HEK293 (cell line): ENCODE data around the gene RALGAPA1.

ENCODE experiments used
- GLIS2 ChIP-seq: fragments of 450-650 bp; formaldehyde crosslinking; IDR thresholded peaks from 2 replicates; pipeline ENCODE4 v1.5.1; 2016; ENCODE audit warnings: missing biosample characterization, missing genetic modification characterization
- YY1 ChIP-seq: fragments of 450-650 bp; formaldehyde crosslinking; IDR thresholded peaks from 2 replicates; pipeline ENCODE4 v1.5.1; 2018; ENCODE audit warnings: missing biosample characterization, missing genetic modification characterization
- ZNF184 ChIP-seq: fragments of 450-650 bp; IDR thresholded peaks from 2 replicates; pipeline ENCODE4 v1.5.1; 2018; ENCODE audit warnings: missing biosample characterization, mild to moderate bottlenecking, missing genetic modification characterization
- ZNF311 ChIP-seq: fragments of 450-650 bp; formaldehyde crosslinking; IDR thresholded peaks from 2 replicates; pipeline ENCODE4 v1.5.1; 2017; ENCODE audit warnings: missing biosample characterization, missing genetic modification characterization, borderline replicate concordance
- ZNF558 ChIP-seq: fragments of 450-650 bp; formaldehyde crosslinking; IDR thresholded peaks from 2 replicates; pipeline ENCODE4 v1.5.1; 2016; ENCODE audit warnings: missing biosample characterization, missing genetic modification characterization
- ZNF571 ChIP-seq: fragments of 450-650 bp; formaldehyde crosslinking; IDR thresholded peaks from 2 replicates; pipeline ENCODE4 v1.5.0; 2017; ENCODE audit warnings: missing biosample characterization, missing genetic modification characterization
- ZNF629 ChIP-seq: fragments of 450-650 bp; formaldehyde crosslinking; IDR thresholded peaks from 2 replicates; pipeline ENCODE4 v1.5.1; 2017; ENCODE audit warnings: missing biosample characterization, missing genetic modification characterization
- TF ChIP-seq, protein P1 (sequence below): fragments of 450-650 bp; formaldehyde crosslinking; IDR thresholded peaks from 2 replicates; pipeline ENCODE4 v1.5.1; 2016; ENCODE audit warnings: missing biosample characterization, missing genetic modification characterization
- TF ChIP-seq, protein P2 (sequence below): fragments of 450-650 bp; formaldehyde crosslinking; IDR thresholded peaks from 2 replicates; pipeline ENCODE4 v1.5.1; 2016; ENCODE audit warnings: missing biosample characterization, missing genetic modification characterization
- TF ChIP-seq, protein P3 (sequence below): fragments of 450-650 bp; formaldehyde crosslinking; IDR thresholded peaks from 2 replicates; pipeline ENCODE4 v1.5.1; 2016; ENCODE audit warnings: missing biosample characterization, missing genetic modification characterization
- TF ChIP-seq, protein P4 (sequence below): fragments of 450-650 bp; formaldehyde crosslinking; IDR thresholded peaks from 2 replicates; pipeline ENCODE4 v1.5.1; 2016; ENCODE audit warnings: missing biosample characterization, missing genetic modification characterization
- TF ChIP-seq, protein P5 (sequence below): fragments of 450-650 bp; formaldehyde crosslinking; IDR thresholded peaks from 2 replicates; pipeline ENCODE4 v1.5.1; 2016; ENCODE audit warnings: missing biosample characterization, missing genetic modification characterization
- TF ChIP-seq, protein P6 (sequence below): fragments of 450-650 bp; formaldehyde crosslinking; IDR thresholded peaks from 2 replicates; pipeline ENCODE4 v1.5.1; 2016; ENCODE audit warnings: missing biosample characterization, missing genetic modification characterization

DNA sequence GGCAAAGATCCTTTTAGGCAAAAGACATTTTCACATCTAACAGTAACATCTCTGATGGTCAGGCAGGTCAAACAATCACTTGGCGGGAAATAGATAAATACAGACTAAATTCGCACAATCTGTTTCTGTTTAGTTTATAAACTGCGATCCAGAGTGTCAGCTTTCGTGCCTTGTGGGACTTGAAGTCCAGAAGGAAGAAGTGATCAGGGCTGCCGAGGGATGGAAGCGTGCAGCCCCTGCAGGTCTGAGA lies 16.8 kb upstream of the RALGAPA1 start:
- TF ChIP-seq, protein P1, sequence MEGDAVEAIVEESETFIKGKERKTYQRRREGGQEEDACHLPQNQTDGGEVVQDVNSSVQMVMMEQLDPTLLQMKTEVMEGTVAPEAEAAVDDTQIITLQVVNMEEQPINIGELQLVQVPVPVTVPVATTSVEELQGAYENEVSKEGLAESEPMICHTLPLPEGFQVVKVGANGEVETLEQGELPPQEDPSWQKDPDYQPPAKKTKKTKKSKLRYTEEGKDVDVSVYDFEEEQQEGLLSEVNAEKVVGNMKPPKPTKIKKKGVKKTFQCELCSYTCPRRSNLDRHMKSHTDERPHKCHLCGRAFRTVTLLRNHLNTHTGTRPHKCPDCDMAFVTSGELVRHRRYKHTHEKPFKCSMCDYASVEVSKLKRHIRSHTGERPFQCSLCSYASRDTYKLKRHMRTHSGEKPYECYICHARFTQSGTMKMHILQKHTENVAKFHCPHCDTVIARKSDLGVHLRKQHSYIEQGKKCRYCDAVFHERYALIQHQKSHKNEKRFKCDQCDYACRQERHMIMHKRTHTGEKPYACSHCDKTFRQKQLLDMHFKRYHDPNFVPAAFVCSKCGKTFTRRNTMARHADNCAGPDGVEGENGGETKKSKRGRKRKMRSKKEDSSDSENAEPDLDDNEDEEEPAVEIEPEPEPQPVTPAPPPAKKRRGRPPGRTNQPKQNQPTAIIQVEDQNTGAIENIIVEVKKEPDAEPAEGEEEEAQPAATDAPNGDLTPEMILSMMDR (tag by site-specific recombination): no peak
- TF ChIP-seq ZNF629 (no peak), YY1 (tag by site-specific recombination) (no peak), GLIS2 (no peak), ZNF311 (no peak), ZNF571 (tag by site-specific recombination) (no peak), ZNF184 (tag by site-specific recombination) (no peak), ZNF558 (tag by site-specific recombination) (no peak)
- TF ChIP-seq, protein P2, sequence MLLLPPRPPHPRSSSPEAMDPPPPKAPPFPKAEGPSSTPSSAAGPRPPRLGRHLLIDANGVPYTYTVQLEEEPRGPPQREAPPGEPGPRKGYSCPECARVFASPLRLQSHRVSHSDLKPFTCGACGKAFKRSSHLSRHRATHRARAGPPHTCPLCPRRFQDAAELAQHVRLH (tag by site-specific recombination): no peak
- TF ChIP-seq, protein P3, sequence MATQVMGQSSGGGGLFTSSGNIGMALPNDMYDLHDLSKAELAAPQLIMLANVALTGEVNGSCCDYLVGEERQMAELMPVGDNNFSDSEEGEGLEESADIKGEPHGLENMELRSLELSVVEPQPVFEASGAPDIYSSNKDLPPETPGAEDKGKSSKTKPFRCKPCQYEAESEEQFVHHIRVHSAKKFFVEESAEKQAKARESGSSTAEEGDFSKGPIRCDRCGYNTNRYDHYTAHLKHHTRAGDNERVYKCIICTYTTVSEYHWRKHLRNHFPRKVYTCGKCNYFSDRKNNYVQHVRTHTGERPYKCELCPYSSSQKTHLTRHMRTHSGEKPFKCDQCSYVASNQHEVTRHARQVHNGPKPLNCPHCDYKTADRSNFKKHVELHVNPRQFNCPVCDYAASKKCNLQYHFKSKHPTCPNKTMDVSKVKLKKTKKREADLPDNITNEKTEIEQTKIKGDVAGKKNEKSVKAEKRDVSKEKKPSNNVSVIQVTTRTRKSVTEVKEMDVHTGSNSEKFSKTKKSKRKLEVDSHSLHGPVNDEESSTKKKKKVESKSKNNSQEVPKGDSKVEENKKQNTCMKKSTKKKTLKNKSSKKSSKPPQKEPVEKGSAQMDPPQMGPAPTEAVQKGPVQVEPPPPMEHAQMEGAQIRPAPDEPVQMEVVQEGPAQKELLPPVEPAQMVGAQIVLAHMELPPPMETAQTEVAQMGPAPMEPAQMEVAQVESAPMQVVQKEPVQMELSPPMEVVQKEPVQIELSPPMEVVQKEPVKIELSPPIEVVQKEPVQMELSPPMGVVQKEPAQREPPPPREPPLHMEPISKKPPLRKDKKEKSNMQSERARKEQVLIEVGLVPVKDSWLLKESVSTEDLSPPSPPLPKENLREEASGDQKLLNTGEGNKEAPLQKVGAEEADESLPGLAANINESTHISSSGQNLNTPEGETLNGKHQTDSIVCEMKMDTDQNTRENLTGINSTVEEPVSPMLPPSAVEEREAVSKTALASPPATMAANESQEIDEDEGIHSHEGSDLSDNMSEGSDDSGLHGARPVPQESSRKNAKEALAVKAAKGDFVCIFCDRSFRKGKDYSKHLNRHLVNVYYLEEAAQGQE (tag by site-specific recombination): no peak
- TF ChIP-seq, protein P4, sequence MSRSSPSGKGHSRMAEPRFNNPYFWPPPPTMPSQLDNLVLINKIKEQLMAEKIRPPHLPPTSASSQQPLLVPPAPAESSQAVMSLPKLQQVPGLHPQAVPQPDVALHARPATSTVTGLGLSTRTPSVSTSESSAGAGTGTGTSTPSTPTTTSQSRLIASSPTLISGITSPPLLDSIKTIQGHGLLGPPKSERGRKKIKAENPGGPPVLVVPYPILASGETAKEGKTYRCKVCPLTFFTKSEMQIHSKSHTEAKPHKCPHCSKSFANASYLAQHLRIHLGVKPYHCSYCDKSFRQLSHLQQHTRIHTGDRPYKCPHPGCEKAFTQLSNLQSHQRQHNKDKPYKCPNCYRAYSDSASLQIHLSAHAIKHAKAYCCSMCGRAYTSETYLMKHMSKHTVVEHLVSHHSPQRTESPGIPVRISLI: no peak
- TF ChIP-seq, protein P5, sequence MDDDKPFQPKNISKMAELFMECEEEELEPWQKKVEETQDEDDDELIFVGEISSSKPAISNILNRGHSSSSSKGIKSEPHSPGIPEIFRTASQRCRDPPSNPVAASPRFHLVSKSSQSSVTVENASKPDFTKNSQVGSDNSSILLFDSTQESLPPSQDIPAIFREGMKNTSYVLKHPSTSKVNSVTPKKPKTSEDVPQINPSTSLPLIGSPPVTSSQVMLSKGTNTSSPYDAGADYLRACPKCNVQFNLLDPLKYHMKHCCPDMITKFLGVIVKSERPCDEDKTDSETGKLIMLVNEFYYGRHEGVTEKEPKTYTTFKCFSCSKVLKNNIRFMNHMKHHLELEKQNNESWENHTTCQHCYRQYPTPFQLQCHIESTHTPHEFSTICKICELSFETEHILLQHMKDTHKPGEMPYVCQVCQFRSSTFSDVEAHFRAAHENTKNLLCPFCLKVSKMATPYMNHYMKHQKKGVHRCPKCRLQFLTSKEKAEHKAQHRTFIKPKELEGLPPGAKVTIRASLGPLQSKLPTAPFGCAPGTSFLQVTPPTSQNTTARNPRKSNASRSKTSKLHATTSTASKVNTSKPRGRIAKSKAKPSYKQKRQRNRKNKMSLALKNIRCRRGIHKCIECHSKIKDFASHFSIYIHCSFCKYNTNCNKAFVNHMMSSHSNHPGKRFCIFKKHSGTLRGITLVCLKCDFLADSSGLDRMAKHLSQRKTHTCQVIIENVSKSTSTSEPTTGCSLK (tag by site-specific recombination): no peak
- TF ChIP-seq, protein P6, sequence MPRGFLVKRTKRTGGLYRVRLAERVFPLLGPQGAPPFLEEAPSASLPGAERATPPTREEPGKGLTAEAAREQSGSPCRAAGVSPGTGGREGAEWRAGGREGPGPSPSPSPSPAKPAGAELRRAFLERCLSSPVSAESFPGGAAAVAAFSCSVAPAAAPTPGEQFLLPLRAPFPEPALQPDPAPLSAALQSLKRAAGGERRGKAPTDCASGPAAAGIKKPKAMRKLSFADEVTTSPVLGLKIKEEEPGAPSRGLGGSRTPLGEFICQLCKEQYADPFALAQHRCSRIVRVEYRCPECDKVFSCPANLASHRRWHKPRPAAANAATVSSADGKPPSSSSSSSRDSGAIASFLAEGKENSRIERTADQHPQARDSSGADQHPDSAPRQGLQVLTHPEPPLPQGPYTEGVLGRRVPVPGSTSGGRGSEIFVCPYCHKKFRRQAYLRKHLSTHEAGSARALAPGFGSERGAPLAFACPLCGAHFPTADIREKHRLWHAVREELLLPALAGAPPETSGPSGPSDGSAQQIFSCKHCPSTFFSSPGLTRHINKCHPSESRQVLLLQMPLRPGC (tag by site-specific recombination): no peak
